Immature natural killer cell (primary cell): ENCODE data around the gene RSRC1. TPM values are rescaled to one million over a fixed set of nuclear protein-coding genes. Genes with fewer than 3 reads are reported as not detected.
"Not testable (repeated sequence)": the region's sequence is repeated elsewhere in the genome, so short reads cannot be mapped to it uniquely, and the experiment has no call there.

ENCODE experiments used
- DNase-seq, 3 donors: peaks; one replicate each; pipeline ENCODE4 v3.0.0; 2022; ENCODE audit warnings: mixed read lengths in 1 of 3
- H3K27ac Mint-ChIP-seq, 6 donors: one replicate each; pipeline ENCODE4 v1.8.0; 2020; ENCODE audit warnings: mixed read lengths in 6 of 6, mild to moderate bottlenecking in 5 of 6, inconsistent platforms in 4 of 6, moderate library complexity in 3 of 6
- H3K27me3 Mint-ChIP-seq, 3 donors: one replicate each; pipeline ENCODE4 v1.8.0; 2020 to 2021; ENCODE audit warnings: low read depth in 3 of 3, mild to moderate bottlenecking in 3 of 3, mixed read lengths in 3 of 3, moderate library complexity in 3 of 3, inconsistent platforms in 1 of 3
- H3K36me3 Mint-ChIP-seq, 3 donors: one replicate each; pipeline ENCODE4 v1.8.0; 2020; ENCODE audit warnings: mixed read lengths in 3 of 3, inconsistent platforms in 2 of 3, mild to moderate bottlenecking in 2 of 3
- H3K4me1 Mint-ChIP-seq, 2 donors: one replicate each; pipeline ENCODE4 v1.8.0; 2020; ENCODE audit warnings: inconsistent platforms in 2 of 2, mild to moderate bottlenecking in 2 of 2, mixed read lengths in 2 of 2, moderate library complexity in 1 of 2
- H3K4me3 Mint-ChIP-seq, 5 donors: one replicate each; pipeline ENCODE4 v1.8.0; 2020; ENCODE audit warnings: mild to moderate bottlenecking in 5 of 5, mixed read lengths in 5 of 5, inconsistent platforms in 3 of 5, moderate library complexity in 3 of 5
- H3K9me3 Mint-ChIP-seq, 6 donors: one replicate each; pipeline ENCODE4 v1.8.0; 2020; ENCODE audit warnings: mild to moderate bottlenecking in 6 of 6, mixed read lengths in 6 of 6, inconsistent platforms in 4 of 6, moderate library complexity in 3 of 6
- polyA plus RNA-seq, 3 donors: library from polyadenylated mRNA; unstranded; fragments of 300-500 nt; fragmentation: Illumina TruSeq; gene quantifications; one replicate each; pipeline ENCODE4 v1.2.3, GENCODE V29; 2021

RSRC1 gene
- polyA plus RNA-seq, 3 donors from 2014 or later: 15.4 to 37.9 (median 37.1) TPM

DNA sequence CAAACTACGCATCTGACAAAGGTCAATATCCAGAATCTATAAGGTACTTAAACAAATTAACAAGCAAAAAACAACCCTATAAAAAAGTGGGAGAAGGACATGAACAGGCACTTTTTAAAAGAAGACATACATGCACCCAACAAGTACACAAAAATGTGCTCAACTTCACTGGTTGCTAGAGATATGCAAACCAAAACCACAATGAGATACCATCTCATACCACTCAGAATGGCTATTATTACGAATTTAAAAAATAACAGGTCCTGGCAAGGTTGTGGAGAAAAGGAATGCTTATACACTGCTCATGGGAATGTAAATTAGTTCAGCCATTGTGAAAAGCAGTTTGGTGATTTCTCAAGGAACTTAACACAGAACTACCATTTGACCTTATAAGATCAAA lies 285.5 kb downstream of the RSRC1 start:
- Mint-ChIP-seq H3K36me3 (peaks cover 3 to 11% (median 8%) of the 10 kb centered on the region in 3 donors), H3K4me1 (no peaks in the 10 kb centered on the region), H3K27ac (no peak overlapping the region), H3K27me3 (peaks cover 0 to 6% (median 3%) of the 10 kb centered on the region in 3 donors), H3K4me3 (no peak overlapping the region), H3K9me3 (peaks cover 5 to 34% (median 18%) of the 10 kb centered on the region in 6 donors)
- DNase-seq: no peak

- H3K36me3 Mint-ChIP-seq: no peaks in the 10 kb centered on the region
- no peak overlapping the region for H3K27ac Mint-ChIP-seq
Observed at GRCh38 chr3:158402590-158402989, 292.7 kb downstream of the RSRC1 start.

GRCh38 chr3:158403013-158403412 lies 293.1 kb downstream of the RSRC1 start:
- H3K9me3 Mint-ChIP-seq: no peaks in the 10 kb centered on the region
- no peak for DNase-seq
- H3K4me1 Mint-ChIP-seq: no peaks in the 10 kb centered on the region
- H3K27me3 Mint-ChIP-seq: no peaks in the 10 kb centered on the region
- H3K36me3 Mint-ChIP-seq: no peaks in the 10 kb centered on the region
- no peak overlapping the region for H3K27ac Mint-ChIP-seq
- H3K4me3 Mint-ChIP-seq: no peak overlapping the region

More at GRCh38 chr3:158402590-158402989, 292.7 kb downstream of the RSRC1 start:
- Mint-ChIP-seq H3K4me3 (no peak overlapping the region), H3K27me3 (no peaks in the 10 kb centered on the region), H3K4me1 (no peaks in the 10 kb centered on the region), H3K9me3 (no peaks in the 10 kb centered on the region)
- no peak for DNase-seq

GRCh38 chr3:158404131-158404718 lies 294.3 kb downstream of the RSRC1 start:
- no peaks in the 10 kb centered on the region for H3K36me3 Mint-ChIP-seq
- H3K27me3 Mint-ChIP-seq: peaks cover 0 to 2% (median 0%) of the 10 kb centered on the region in 3 donors
- H3K4me3 Mint-ChIP-seq: no peak overlapping the region

DNA sequence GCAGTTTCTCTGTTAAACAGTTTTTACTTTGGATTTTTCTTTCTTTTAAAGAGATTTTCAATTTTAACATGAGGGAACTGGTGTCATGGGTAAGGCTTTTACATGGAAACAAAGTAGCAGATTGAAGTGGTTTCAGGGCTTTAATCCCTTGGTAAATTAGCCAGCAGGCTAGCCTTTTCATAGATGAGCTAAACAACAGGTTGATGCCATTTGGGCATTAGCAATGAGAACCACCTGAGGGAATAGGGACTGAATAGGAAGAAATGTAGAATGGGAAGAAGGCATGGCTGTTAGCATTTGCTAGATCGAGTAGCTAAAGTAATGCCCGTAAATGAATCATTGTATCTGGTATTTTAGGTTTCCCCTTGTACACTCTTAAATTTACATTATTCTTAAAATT lies 295.6 kb downstream of the RSRC1 start:
- Mint-ChIP-seq H3K9me3 (no peaks in the 10 kb centered on the region), H3K27me3 (peaks cover 0 to 4% (median 0%) of the 10 kb centered on the region in 3 donors), H3K4me1 (no peaks in the 10 kb centered on the region), H3K36me3 (no peaks in the 10 kb centered on the region), H3K27ac (no peak overlapping the region), H3K4me3 (no peak overlapping the region)
- no peak for DNase-seq

More at GRCh38 chr3:158404131-158404718, 294.3 kb downstream of the RSRC1 start:
- Mint-ChIP-seq H3K4me1 (no peaks in the 10 kb centered on the region), H3K27ac (no peak overlapping the region), H3K9me3 (no peaks in the 10 kb centered on the region)
- no peak for DNase-seq

DNA sequence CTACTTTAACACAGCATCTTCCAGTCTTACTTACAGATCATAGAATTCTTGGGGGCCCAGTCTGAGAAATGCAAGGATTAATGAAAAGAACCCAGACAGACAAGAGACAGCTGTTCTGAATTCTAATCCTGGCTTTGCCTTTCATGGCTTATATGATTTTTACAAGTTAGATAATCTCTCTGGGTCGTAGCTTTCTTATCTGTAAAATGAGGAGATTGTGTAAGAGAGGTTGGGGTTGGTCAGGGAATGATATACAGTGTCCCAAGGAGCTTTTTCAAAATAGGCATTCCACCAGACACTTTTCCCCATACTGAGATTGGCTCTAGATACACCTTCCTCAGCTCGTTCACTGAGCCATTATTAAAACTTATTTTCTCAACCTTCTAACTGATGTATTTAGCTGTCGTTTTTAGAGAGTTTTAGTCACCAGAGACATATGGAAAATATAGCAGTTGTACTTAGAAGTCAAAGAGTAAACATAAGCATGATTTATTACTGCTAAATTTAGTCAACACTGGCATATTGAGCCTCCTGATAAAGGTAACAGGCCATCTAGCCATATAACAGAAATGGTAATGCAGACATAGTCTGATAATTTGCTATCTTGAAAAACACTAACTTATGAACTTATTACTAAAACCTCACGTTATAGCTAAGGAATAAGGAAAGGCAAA lies 298.1 kb downstream of the RSRC1 start:
- no peak for DNase-seq
- Mint-ChIP-seq H3K27ac (no peak overlapping the region), H3K36me3 (peaks cover 2 to 6% (median 5%) of the 10 kb centered on the region in 3 donors), H3K9me3 (peaks cover 0 to 4% (median 0%) of the 10 kb centered on the region in 6 donors), H3K4me3 (no peak overlapping the region), H3K27me3 (peaks cover 0 to 4% (median 0%) of the 10 kb centered on the region in 3 donors), H3K4me1 (no peaks in the 10 kb centered on the region)

DNA sequence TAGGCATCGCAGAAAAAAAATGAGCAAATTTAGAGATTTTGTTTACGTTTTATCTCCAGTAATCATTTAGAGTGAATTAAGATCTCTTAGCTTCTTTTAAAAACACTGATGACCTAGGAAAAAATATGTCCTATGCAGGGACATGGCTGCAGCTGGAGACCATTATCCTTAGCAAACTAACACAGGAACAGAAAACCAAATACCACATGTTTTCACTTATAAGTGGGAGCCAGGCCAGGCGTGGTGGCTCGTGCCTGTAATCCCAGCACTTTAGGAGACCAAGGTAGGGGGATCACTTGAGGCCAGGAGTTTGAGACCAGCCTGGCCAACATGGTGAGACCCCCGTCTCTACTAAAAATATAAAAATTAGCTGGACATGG lies 298.6 kb downstream of the RSRC1 start:
- not testable (repeated sequence) for H3K27me3 Mint-ChIP-seq, H3K27ac Mint-ChIP-seq, H3K4me1 Mint-ChIP-seq, H3K4me3 Mint-ChIP-seq, H3K9me3 Mint-ChIP-seq, H3K36me3 Mint-ChIP-seq, DNase-seq

- peaks cover 0 to under 1% (median 0%) of the 10 kb centered on the region in 6 donors for H3K9me3 Mint-ChIP-seq
- H3K4me3 Mint-ChIP-seq: no peak overlapping the region
- H3K4me1 Mint-ChIP-seq: no peaks in the 10 kb centered on the region
- peaks cover 5% of the 10 kb centered on the region in 3 donors for H3K36me3 Mint-ChIP-seq
- H3K27me3 Mint-ChIP-seq: peaks cover 0 to 3% (median 2%) of the 10 kb centered on the region in 3 donors
- no peak overlapping the region for H3K27ac Mint-ChIP-seq
- DNase-seq: no peak
Observed at GRCh38 chr3:158418035-158418434, 308.1 kb downstream of the RSRC1 start.

- Mint-ChIP-seq H3K36me3 (peaks cover 0 to 4% (median 0%) of the 10 kb centered on the region in 3 donors), H3K9me3 (no peaks in the 10 kb centered on the region), H3K4me1 (no peaks in the 10 kb centered on the region), H3K27me3 (peaks cover 0 to 3% (median 0%) of the 10 kb centered on the region in 3 donors), H3K4me3 (no peak overlapping the region), H3K27ac (no peak overlapping the region)
- DNase-seq: no peak
Observed at GRCh38 chr3:158419820-158420653, 310.1 kb downstream of the RSRC1 start.

- Mint-ChIP-seq H3K4me1 (no peaks in the 10 kb centered on the region), H3K36me3 (peaks cover 0 to 4% (median 0%) of the 10 kb centered on the region in 3 donors), H3K27ac (no peak overlapping the region), H3K4me3 (no peak overlapping the region), H3K9me3 (peaks cover 0 to 2% (median 0%) of the 10 kb centered on the region in 6 donors), H3K27me3 (peaks cover 0 to 3% (median 0%) of the 10 kb centered on the region in 3 donors)
- no peak for DNase-seq
Observed at GRCh38 chr3:158420654-158421396, 310.9 kb downstream of the RSRC1 start.

GRCh38 chr3:158430448-158430847 lies 320.6 kb downstream of the RSRC1 start:
- H3K27ac Mint-ChIP-seq: no peak overlapping the region
- DNase-seq: no peak
- no peaks in the 10 kb centered on the region for H3K36me3 Mint-ChIP-seq
- no peaks in the 10 kb centered on the region for H3K27me3 Mint-ChIP-seq
- H3K4me1 Mint-ChIP-seq: no peaks in the 10 kb centered on the region
- no peak overlapping the region for H3K4me3 Mint-ChIP-seq
- peaks cover 0 to 3% (median 0%) of the 10 kb centered on the region in 6 donors for H3K9me3 Mint-ChIP-seq

DNA sequence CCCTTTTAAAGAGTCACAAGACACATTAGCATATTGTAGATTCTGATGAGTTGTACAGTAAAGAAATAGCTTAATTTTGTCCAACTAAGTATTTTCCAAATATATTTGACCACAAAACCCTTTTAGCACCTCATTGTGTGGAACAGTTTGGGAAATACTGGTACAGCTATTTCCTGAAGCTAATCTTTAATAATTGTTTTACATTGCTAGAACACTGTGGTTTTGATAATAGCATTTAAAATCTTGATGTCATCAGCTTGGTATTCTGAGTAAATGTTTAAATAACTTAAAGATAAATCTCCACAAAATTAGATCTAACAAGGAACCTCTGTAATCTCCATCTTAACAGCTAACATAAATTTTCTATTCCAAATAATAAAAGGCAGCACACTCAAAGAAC lies 321.1 kb downstream of the RSRC1 start:
- Mint-ChIP-seq H3K4me3 (no peak overlapping the region), H3K9me3 (peaks cover 0 to 3% (median 0%) of the 10 kb centered on the region in 6 donors), H3K27me3 (no peaks in the 10 kb centered on the region), H3K27ac (no peak overlapping the region), H3K36me3 (no peaks in the 10 kb centered on the region), H3K4me1 (no peaks in the 10 kb centered on the region)
- no peak for DNase-seq

GRCh38 chr3:158431829-158432228 lies 321.9 kb downstream of the RSRC1 start:
- H3K36me3 Mint-ChIP-seq: no peaks in the 10 kb centered on the region
- no peaks in the 10 kb centered on the region for H3K9me3 Mint-ChIP-seq
- DNase-seq: no peak
- H3K27me3 Mint-ChIP-seq: no peaks in the 10 kb centered on the region
- no peaks in the 10 kb centered on the region for H3K4me1 Mint-ChIP-seq
- H3K27ac Mint-ChIP-seq: no peak overlapping the region
- H3K4me3 Mint-ChIP-seq: no peak overlapping the region
